Ishikawa (cell line): ENCODE results near the gene FBXW11.

ENCODE experiments used
- CEBPB ChIP-seq: IDR thresholded peaks from 2 replicates; pipeline ENCODE4 v1.6.1; 2012
- EP300 ChIP-seq: IDR thresholded peaks from 2 replicates; pipeline ENCODE4 v1.6.1; 2012; ENCODE audit warnings: borderline replicate concordance
- RAD21 ChIP-seq: IDR thresholded peaks from 2 replicates; pipeline ENCODE4 v1.6.1; 2012; ENCODE audit warnings: low read depth
- REST ChIP-seq: IDR thresholded peaks from 2 replicates; pipeline ENCODE4 v1.6.1; 2012; ENCODE audit warnings: low read depth, mild to moderate bottlenecking
- TAF1 ChIP-seq: IDR thresholded peaks from 2 replicates; pipeline ENCODE4 v1.6.1; 2012; ENCODE audit warnings: low read depth, mild to moderate bottlenecking

- TF ChIP-seq CEBPB = no peak
- no peak for TF ChIP-seq RAD21
- TF ChIP-seq REST = no peak
- no peak for TF ChIP-seq EP300
- no peak for TF ChIP-seq TAF1
Observed at GRCh38 chr5:171846323-171846722, 160.1 kb downstream of the FBXW11 start.
